Neural cell (in vitro differentiated cells): ENCODE data around the gene ANKRD13B.

Source experiments
- EZH2 ChIP-seq: fragments of 200-600, 300-800 bp; shearing (Covaris generic), sonication (generic); IDR thresholded peaks from 2 replicates; pipeline ENCODE4 v1.6.1; 2014; ENCODE audit warnings: antibody characterized with exemption, low read length, borderline replicate concordance, mild to moderate bottlenecking; ENCODE audit not compliant: insufficient read depth, poor library complexity, severe bottlenecking
- TF ChIP-seq, protein P1 (sequence below): fragments of 450-650 bp; IDR thresholded peaks from 2 replicates; pipeline ENCODE4 v1.5.1; 2014; ENCODE audit warnings: antibody characterized with exemption, mild to moderate bottlenecking, moderate library complexity; ENCODE audit not compliant: poor library complexity, severe bottlenecking

DNA sequence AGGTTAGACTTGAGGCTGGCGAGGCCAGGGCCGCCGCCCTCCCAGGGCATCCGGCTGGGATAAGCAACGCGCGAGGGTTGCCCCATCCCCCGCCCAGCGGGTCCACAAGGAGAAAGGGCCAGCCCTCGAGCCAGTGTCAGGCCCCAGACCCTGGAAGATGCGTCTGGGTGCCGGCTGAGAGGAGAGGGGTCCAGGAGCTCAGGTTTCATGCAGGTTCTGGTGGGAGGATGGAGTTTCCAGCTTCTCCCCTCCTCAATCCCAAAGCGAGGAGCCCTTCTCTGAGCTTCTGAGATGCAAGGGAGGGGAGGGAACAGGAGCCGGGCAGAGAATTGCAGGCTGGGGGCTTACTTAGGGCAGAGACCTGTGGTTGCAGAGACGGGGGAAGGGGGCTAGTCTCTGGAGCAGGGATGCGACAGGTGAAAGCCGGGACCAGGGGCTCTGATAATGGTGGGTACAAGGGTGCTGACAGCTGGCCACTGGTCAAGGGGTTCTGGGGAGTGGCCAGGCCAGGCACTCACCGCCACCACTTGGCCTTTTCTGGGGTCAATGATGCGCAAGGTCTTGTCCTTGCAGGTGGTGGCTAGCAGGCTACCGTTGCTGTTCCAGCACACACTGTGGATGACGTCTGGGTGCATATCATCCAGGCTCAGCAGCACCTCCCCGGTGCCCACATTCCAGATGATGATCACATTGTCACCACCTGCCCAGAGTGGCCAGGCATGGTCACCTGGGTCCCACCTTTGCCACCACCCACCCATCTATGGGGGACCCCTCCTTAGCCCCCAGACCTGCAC is 25.5 kb downstream of the ANKRD13B start:
- TF ChIP-seq, protein P1, sequence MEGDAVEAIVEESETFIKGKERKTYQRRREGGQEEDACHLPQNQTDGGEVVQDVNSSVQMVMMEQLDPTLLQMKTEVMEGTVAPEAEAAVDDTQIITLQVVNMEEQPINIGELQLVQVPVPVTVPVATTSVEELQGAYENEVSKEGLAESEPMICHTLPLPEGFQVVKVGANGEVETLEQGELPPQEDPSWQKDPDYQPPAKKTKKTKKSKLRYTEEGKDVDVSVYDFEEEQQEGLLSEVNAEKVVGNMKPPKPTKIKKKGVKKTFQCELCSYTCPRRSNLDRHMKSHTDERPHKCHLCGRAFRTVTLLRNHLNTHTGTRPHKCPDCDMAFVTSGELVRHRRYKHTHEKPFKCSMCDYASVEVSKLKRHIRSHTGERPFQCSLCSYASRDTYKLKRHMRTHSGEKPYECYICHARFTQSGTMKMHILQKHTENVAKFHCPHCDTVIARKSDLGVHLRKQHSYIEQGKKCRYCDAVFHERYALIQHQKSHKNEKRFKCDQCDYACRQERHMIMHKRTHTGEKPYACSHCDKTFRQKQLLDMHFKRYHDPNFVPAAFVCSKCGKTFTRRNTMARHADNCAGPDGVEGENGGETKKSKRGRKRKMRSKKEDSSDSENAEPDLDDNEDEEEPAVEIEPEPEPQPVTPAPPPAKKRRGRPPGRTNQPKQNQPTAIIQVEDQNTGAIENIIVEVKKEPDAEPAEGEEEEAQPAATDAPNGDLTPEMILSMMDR: no peak
- no peak for TF ChIP-seq EZH2
